Measurements from ENCODE around the gene MRPL24.
A peak's percentile ranks its signal among the peaks of the same experiment; 100 is the strongest.
"Not testable (repeated sequence)": the region's sequence is repeated elsewhere in the genome, so short reads cannot be mapped to it uniquely, and the experiment has no call there.

Gene MRPL24

GRCh38 chr1:156757572-156758253, 16.8 kb upstream of the MRPL24 start:
- not testable (repeated sequence) for DNase-seq

- no peak for DNase-seq
Observed at GRCh38 chr1:156756355-156756754, 15.5 kb upstream of the MRPL24 start.

DNA sequence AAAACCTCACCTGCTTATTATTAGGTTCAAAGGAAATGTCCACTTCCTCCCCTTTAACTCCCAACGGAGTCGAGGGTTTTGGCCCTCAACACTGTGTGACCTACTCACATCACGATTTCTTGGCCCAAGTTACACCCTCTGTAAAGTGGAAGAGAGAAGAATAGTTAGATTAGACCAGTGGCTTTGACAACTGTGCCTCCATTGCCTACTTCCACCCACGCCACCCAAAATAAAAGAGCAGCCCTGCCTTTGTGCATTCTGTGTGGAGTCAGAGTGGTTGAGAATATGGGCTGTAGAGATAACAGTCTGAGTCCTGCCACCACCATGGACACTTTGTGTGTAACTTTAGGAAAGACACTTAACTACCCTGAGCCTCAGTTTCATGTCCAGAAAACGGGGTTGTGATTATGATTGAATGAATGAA, 14.7 kb upstream of the MRPL24 start:
- DNase-seq: no peak

- peak; percentile 15 for DNase-seq
Observed at GRCh38 chr1:156754219-156754618, 13.3 kb upstream of the MRPL24 start.

- DNase-seq: peak; percentile 8
Observed at GRCh38 chr1:156752843-156753482, 12.1 kb upstream of the MRPL24 start.

GRCh38 chr1:156751757-156752481, 11.0 kb upstream of the MRPL24 start:
- peak; percentile 98 for DNase-seq

DNA sequence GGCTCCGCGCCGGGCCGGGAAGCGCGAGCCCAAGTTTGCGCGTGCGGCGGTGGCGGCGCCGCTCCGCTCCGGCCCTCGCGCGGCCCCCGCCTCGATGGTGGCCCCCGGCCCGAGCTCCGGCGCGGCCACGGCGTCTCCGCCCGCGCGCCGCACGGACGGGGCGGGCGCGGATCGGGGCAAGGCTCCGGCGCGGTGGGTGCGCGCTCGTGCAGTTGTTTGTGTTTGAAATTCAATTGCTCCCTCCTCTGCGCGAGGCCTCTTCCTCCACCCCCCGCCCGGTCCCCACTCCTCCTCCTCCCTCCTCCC, 10.5 kb upstream of the MRPL24 start, which contains the start of gene HDGF:
Gene HDGF, minus strand, starts transcription at position 225 of the 306 bp plus-strand sequence. CDS start 246 bp downstream, outside the sequence.
- no peak for DNase-seq

- peak; percentile 74 for DNase-seq
Observed at GRCh38 chr1:156750711-156751450, 10.0 kb upstream of the MRPL24 start.

- DNase-seq: peak; percentile 13
Observed at GRCh38 chr1:156750191-156750672, 9.3 kb upstream of the MRPL24 start.

GRCh38 chr1:156749419-156750118, 8.7 kb upstream of the MRPL24 start:
- DNase-seq: no peak

- peak; percentile 24 for DNase-seq
Observed at GRCh38 chr1:156748670-156749418, 8.0 kb upstream of the MRPL24 start.

- DNase-seq: peak; percentile 38
Observed at GRCh38 chr1:156747742-156748669, 7.1 kb upstream of the MRPL24 start.

DNA sequence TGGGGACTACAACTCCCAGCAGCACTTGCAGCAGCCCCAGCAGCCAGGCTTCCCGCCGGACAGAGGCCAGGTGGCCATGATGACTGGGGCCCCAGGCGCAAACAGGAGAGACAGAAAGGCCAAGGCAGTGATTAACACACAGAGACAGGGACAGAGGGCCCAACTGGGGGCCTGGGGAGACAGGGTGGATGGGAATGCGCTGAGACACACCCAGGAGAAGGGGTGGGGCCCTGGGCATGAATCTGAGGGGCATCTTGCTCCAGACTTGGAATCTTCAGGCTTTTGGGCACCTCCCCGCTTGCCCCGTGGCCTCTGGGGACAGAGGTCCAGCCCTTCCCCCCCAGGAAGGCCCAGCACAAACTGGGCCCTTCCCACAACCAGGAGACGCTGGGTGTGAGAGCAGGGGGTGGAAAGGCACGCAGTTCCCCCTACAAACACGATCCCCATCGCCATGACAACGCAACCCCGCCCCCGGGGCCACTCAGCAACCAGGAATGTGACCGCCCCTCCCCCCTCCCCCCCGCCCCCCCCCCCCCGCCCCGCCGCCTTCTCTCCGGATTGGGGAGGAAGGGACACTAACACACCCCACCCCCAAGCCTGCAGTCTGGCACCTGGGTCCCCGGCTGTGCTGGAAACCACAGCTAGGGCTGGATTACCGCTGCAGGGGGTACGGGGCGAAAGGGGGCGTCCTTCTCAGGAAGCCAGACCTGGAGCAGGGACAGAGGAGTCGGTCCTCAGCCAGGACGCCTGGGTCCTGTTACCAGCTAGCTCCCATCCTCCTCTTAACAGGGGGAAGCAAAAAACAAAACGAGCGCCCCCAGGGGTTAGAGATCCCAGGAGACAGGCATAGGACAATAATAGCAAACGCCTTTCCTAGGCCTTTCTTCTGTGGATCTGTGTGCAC, 6.1 kb upstream of the MRPL24 start:
- peak; percentile 96 for DNase-seq

DNA sequence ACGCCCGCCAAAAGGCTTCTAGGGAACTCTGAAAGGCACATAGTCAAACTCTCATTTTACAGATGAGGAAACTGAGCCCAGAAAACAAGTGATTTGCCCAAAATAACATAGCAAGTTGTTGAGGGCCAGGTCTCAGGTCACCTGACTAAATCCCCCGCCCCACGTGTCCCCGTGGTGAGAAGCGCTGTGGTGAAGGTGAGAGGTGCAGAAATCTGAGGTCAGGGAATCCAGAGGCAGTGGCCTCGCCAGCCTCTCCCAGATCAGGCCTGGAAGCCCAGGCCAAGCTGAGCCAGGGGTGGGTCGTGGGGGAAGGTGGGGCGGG, 5.5 kb upstream of the MRPL24 start:
- DNase-seq: no peak

DNA sequence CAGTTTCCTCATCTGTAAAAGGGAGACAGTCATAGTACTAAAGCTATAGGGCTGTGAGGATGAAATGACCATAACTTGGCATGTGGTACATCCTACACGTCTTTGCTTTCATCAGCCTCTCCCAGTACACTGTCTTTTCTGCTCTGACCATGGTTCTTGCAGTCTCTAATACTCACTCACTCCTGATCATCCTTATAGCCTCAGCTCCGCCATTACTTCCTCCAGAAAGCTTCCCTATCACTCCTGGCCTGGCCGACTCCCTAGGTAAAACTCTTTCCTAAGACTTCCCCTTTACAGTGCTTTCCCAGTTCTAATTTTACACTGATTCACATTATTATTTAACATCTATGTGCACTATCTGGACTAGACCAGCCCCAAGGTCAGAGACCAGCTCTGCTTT, 5.0 kb upstream of the MRPL24 start:
- DNase-seq: no peak

DNA sequence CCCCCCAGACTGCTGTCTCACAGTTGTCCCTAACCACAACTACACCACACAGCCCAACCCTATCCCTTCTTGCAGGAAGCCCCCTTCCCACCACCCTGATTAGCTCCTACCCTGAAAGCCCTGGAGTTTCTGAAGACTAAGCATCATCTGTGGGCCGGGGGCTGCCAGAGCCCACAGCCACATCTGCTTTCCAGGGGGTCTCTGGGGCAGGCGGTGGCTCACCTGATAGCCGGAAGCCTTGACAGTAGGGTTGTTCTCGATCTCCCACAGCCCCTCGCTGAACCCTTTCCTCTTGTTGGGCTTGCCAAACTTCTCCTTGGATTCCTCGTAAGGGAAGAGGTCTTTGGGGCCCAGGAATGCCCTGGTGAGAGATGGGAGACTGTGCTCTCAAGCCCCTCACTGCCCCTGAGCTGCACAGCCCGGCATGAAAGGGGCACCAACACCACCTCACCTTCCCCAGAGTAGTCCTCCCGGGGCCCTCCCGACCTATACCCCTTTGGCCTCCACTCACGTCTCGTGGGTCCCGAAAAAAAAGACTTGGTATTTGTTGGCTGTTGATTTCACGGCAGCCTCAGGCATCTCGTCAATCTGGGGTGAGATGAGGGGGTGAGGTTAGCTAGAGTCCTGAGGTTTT, 4.0 kb upstream of the MRPL24 start:
- no peak for DNase-seq

GRCh38 chr1:156744344-156744743, 3.5 kb upstream of the MRPL24 start:
- DNase-seq: no peak

- DNase-seq: no peak
Observed at GRCh38 chr1:156743367-156744302, 2.7 kb upstream of the MRPL24 start.

Data from eye (tissue), 1 donor.